Measurements from ENCODE around the gene CYP2D6.
"Not testable (repeated sequence)": the region's sequence is repeated elsewhere in the genome, so short reads cannot be mapped to it uniquely, and the experiment has no call there.

CYP2D6 gene

DNA sequence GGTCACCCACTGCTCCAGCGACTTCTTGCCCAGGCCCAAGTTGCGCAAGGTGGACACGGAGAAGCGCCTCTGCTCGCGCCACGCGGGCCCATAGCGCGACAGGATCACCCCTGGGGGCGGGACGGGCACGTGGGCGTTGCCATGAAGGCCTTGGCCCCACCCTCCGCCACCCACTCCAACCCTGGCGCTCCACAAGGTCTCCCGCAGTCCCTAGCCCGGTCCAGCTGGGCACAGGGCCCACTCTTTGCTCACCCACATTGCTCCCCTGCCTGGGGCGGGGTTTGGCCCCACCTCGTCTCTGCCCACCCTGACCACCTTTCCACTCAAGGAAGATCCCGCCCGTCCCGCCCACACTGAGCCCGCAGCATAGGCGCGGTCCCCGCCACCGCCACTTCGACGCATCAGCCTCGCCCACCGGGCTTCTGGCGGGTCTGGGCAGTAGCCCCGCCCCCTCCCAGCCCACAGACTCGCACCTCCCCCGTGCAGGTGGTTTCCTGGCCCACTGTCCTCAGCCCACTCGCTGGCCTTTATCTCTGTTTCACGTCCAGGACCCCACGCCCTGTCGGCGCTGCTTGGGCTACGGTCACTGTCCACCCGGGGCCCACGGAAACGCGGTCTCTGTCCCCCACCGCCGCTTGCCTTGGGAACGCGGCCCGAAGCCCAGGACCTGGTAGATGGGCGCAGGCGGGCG lies 12.3 kb upstream of the CYP2D6 start:
- in situ Hi-C loops (cut with HindIII; ENCODE audit: low sequenced_read_pairs), result no loop called here
- no peak overlapping the region for H3K4me3 ChIP-seq (ENCODE audit: low read depth, low read length)
- TF ChIP-seq, protein P1, sequence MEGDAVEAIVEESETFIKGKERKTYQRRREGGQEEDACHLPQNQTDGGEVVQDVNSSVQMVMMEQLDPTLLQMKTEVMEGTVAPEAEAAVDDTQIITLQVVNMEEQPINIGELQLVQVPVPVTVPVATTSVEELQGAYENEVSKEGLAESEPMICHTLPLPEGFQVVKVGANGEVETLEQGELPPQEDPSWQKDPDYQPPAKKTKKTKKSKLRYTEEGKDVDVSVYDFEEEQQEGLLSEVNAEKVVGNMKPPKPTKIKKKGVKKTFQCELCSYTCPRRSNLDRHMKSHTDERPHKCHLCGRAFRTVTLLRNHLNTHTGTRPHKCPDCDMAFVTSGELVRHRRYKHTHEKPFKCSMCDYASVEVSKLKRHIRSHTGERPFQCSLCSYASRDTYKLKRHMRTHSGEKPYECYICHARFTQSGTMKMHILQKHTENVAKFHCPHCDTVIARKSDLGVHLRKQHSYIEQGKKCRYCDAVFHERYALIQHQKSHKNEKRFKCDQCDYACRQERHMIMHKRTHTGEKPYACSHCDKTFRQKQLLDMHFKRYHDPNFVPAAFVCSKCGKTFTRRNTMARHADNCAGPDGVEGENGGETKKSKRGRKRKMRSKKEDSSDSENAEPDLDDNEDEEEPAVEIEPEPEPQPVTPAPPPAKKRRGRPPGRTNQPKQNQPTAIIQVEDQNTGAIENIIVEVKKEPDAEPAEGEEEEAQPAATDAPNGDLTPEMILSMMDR (IDR thresholded peaks at IDR 0.05; ENCODE audit: low read depth, low read length), result no peak
- DNase-seq (ENCODE audit: low read depth, low spot score), result no peak

DNA sequence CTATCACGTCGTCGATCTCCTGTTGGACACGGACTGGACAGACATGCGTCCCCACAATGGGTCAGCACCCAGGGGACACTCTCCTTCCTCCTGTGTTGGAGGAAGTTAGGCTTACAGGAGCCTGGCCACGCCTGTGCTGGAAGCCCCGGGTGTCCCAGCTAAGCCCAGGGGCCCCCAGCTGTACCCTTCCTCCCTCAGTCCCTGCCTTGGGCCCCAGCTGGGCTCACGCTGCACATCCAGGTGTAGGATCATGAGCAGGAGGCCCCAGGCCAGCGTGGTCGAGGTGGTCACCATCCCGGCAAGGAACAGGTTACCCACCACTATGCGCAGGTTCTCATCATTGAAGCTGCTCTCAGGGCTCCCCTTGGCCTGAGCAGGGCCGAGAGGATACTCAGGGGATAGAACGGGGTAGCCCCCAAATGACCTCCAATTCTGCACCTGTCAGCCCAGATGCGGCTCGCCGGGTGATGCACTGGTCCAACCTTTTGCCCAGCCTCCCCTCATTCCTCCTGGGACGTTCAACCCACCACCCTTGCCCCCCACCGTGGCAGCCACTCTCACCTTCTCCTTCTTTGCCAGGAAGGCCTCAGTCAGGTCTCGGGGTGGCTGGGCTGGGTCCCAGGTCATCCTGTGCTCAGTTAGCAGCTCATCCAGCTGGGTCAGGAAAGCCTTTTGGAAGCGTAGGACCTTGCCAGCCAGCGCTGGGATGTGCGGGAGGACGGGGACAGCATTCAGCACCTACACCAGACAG lies 10.9 kb upstream of the CYP2D6 start:
- H3K4me3 ChIP-seq (ENCODE audit: low read depth, low read length); in situ Hi-C loops (cut with HindIII; ENCODE audit: low sequenced_read_pairs); DNase-seq (ENCODE audit: low read depth, low spot score): not testable (repeated sequence)

DNA sequence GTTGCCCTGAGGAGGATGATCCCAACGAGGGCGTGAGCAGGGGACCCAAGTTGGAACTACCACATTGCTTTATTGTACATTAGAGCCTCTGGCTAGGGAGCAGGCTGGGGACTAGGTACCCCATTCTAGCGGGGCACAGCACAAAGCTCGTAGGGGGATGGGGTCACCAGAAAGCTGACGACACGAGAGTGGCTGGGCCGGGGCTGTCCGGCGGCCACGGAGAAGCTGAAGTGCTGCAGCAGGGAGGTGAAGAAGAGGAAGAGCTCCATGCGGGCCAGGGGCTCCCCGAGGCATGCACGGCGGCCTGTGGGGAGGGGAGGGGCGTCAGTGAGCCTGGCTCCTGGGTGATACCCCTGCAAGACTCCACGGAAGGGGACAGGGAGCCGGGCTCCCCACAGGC lies 9.5 kb upstream of the CYP2D6 start:
- H3K4me3 ChIP-seq (ENCODE audit: low read depth, low read length); in situ Hi-C loops (cut with HindIII; ENCODE audit: low sequenced_read_pairs); DNase-seq (ENCODE audit: low read depth, low spot score): not testable (repeated sequence)

DNA sequence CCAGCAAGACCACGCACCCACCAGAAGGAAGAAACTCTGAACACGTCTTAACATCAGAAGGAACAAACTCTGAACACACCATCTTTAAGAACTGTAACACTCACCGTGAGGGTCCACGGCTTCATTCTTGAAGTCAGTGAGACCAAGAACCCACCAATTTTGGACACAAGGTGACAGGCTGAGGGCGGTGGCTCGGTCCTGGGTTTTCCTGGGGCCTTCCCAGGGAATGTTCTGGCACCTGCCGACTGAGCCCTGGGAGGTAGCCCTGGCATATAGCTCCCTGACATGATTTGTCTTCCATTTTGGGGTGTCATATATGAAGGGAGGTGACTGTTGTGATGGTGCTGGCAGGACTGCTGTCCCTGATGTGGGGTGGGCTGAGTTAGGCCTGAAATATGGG lies 8.9 kb upstream of the CYP2D6 start:
- in situ Hi-C loops (cut with HindIII; ENCODE audit: low sequenced_read_pairs); H3K4me3 ChIP-seq (ENCODE audit: low read depth, low read length); DNase-seq (ENCODE audit: low read depth, low spot score): not testable (repeated sequence)

DNA sequence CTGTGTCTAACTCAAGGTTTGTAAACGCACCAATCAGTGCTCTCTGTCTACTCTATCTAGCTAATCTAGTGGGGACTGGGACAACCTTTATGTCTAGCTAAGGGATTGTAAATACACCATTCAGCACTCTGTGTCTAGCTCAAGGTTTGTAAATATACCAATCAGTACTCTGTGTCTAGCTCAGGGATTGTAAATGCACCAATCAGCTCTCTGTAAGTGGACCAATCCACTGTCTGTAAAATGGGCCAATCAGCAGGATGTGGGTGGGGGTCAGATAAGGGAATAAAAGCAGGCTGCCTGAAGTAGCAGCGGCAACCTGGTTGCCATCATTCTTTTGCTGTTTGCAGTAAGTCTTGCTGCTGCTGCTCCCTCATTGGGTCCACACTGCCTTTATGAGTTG lies 8.4 kb upstream of the CYP2D6 start:
- no peak overlapping the region for H3K4me3 ChIP-seq (ENCODE audit: low read depth, low read length)
- no peak for DNase-seq (ENCODE audit: low read depth, low spot score)
- in situ Hi-C loops (cut with HindIII; ENCODE audit: low sequenced_read_pairs), result no loop called here
- TF ChIP-seq, protein P1 (IDR thresholded peaks at IDR 0.05; ENCODE audit: low read depth, low read length), result no peak

DNA sequence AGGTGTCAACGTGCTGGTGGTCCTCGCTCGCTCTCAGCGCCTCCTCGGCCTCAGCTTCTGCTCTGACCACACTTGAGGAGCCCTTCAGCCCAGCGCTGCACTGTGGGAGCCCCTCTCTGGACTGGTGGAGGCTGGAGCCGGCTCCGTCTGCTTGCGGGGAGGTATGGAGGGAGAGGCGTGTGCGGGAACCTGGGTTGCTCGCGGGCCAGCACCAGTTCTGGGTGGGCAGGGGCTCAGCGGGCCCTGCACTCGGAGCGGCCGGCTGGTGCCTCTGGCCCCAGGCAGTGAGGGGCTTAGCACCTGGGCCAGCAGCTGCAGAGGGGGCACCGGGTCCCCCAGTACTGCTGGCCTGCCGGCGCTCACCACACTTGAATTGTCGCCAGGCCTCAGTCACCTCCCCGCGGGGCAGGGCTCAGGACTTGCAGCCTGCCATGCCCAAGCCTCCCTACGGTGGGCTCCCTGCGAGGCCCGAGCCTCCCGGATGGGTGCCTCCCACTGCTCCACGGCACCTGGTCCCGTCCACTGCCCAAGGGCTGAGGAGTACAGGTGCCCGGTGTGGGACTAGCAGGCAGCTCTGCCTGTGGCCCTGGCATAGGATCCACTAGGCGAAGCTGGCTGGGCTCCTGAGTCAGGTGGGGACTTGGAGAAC lies 7.6 kb upstream of the CYP2D6 start:
- H3K4me3 ChIP-seq (ENCODE audit: low read depth, low read length), result no peak overlapping the region
- in situ Hi-C loops (cut with HindIII; ENCODE audit: low sequenced_read_pairs), result no loop called here
- TF ChIP-seq, protein P1 (IDR thresholded peaks at IDR 0.05; ENCODE audit: low read depth, low read length), result no peak
- no peak for DNase-seq (ENCODE audit: low read depth, low spot score)

DNA sequence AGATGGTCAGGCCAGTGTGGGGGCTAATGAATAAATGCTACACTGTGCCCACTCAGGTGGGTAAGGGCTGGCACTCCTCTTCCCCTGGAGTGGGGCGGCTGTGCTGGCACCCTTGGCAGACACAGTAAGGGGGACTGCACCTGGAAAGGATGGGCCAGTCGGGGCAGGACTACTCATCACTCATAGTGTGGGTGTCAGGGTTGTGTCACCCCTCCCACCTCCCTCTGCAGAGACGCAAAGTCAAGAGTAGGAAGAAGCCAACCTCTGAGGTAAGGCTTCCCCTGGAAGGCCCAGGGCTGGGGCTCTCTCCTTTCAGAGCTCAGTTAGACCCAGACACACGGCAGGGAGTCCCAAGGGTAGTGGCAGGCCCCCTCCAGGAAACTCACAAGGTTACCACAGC lies 5.1 kb upstream of the CYP2D6 start:
- H3K4me3 ChIP-seq (ENCODE audit: low read depth, low read length); in situ Hi-C loops (cut with HindIII; ENCODE audit: low sequenced_read_pairs); DNase-seq (ENCODE audit: low read depth, low spot score): not testable (repeated sequence)

DNA sequence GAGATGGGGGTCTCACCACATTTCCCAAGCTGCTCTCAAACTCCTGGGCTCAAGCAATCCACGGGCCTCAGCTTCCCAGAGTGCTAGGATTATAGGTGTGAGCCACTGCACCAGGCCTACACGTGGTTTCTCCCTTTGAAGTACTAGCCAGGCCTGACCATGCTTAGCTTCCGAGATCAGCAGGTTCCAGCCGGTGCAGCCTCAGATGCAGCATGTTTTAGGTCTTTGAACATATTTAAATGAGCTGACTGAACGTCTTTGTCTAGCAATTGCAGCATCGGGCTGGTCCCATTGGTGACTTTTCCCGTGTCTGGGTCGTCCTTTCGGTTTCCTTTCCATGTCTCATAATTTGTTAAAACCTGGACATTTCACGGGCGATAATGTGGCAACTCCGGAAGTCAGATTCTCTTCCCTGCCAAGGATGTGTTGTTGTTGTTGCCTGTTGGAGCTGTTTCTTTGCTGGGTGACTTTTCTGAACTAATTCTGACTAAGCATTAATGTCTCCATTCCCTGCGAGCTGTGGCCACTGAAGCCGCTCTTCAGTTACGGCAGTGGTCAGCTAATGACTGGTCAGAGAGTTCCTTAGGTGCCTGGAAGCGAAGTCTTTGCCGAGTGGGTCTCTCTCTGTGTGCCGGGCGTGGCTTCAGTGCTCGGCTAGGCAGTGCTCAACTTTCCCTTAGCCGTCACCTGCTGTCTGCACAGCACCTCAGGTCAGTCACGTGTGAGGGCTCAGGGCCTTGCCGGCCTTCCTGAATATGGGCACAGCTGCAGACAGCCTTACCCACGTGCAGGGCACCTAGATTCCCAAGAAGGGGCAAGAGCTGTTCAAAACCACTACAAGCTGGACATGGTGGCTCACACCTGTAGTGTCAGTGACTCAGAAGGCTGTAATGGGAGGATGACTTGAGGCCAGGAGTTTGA lies 3.8 kb upstream of the CYP2D6 start:
- in situ Hi-C loops (cut with HindIII; ENCODE audit: low sequenced_read_pairs), result no loop called here

More for the DNA sequence above, 3.8 kb upstream of the CYP2D6 start:
- TF ChIP-seq, protein P1 (IDR thresholded peaks at IDR 0.05; ENCODE audit: low read depth, low read length), result no peak
- no peak overlapping the region for H3K4me3 ChIP-seq (ENCODE audit: low read depth, low read length)
- no peak for DNase-seq (ENCODE audit: low read depth, low spot score)
